Vagina (tissue), 2 donors: ENCODE measurements around the gene MICAL2.

ENCODE experiments used
- POLR2A ChIP-seq, 2 donors: fragments of 450-650 bp; IDR thresholded peaks; one replicate each; pipeline ENCODE4 v1.6.1; 2017; ENCODE audit warnings: antibody characterized with exemption in 2 of 2, mild to moderate bottlenecking in 2 of 2, moderate library complexity in 2 of 2
- TF ChIP-seq, protein P1 (sequence below), 3 experiments: fragments of 450-650 bp in 2 of 3; fragments of 200-600 bp in 1 of 3; sonication (generic) in 1 of 3; IDR thresholded peaks; one replicate each; pipeline ENCODE4 v1.5.1; 2017 to 2019; ENCODE audit warnings: antibody characterized with exemption in 3 of 3, mild to moderate bottlenecking in 2 of 3, moderate library complexity in 2 of 3

DNA sequence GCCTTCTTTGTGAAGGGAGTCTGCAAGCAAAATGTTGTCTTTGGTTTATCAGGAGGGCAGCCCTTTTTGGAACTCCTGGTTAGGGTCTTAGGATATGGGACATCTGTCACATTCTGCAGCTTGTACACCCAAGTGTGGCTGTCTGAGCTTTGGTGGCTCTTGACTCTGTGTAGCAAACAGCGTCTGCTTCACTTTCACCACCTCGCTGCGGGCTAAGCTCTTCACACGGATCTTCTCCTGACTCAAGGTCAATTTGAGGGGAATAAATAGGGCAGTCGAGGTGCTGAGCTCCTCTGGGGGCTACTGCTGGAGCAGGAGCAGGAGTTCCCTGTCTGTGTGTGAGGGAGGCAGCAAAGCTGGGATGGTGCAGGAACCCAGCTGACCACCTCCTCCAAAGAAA, 10.6 kb downstream of the MICAL2 start:
- TF ChIP-seq, protein P1, sequence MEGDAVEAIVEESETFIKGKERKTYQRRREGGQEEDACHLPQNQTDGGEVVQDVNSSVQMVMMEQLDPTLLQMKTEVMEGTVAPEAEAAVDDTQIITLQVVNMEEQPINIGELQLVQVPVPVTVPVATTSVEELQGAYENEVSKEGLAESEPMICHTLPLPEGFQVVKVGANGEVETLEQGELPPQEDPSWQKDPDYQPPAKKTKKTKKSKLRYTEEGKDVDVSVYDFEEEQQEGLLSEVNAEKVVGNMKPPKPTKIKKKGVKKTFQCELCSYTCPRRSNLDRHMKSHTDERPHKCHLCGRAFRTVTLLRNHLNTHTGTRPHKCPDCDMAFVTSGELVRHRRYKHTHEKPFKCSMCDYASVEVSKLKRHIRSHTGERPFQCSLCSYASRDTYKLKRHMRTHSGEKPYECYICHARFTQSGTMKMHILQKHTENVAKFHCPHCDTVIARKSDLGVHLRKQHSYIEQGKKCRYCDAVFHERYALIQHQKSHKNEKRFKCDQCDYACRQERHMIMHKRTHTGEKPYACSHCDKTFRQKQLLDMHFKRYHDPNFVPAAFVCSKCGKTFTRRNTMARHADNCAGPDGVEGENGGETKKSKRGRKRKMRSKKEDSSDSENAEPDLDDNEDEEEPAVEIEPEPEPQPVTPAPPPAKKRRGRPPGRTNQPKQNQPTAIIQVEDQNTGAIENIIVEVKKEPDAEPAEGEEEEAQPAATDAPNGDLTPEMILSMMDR (IDR thresholded peaks at IDR 0.05), result no peak
- no peak for TF ChIP-seq POLR2A (IDR thresholded peaks at IDR 0.05)
